ENCODE results near the gene HACE1.

- TF ChIP-seq CTCF (IDR thresholded peaks at IDR 0.05) = no peak
- no peak for TF ChIP-seq POLR2A (IDR thresholded peaks at IDR 0.05)
Measured at GRCh38 chr6:104829183-104829958, 30.3 kb downstream of the HACE1 start.
